Stimulated activated CD4-positive, alpha-beta T cell treated with anti-CD3 and anti-CD28 coated beads, Interleukin-2, amount 100 ng/mL, for 48 hours (primary cell): ENCODE measurements around the gene MEGF6.

Experiments
- DNase-seq, 2 donors: peaks; one replicate each; pipeline ENCODE4 v3.0.0-alpha.2; 2020

MEGF6 gene

DNA sequence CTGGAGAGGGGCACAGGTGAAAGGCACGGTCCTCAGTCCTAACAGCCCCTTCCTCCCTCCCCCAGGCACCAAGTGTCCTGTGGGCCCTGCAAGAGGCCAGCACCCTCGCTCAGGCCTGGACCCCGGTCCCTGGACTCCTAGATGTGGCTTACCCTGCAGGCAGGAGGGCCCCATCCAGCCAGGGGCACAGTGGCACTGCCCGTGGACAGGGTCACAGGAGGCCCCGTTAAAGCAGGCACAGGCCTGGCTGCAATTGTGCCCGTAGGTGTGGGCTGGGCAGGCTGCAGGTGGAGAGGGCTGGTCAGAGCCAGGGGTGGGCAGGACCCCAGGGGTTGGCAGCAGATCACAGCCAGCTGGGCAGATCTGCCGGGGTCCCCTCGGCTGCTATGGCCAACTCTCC, 112.3 kb downstream of the MEGF6 start:
- DNase-seq = no peak

DNA sequence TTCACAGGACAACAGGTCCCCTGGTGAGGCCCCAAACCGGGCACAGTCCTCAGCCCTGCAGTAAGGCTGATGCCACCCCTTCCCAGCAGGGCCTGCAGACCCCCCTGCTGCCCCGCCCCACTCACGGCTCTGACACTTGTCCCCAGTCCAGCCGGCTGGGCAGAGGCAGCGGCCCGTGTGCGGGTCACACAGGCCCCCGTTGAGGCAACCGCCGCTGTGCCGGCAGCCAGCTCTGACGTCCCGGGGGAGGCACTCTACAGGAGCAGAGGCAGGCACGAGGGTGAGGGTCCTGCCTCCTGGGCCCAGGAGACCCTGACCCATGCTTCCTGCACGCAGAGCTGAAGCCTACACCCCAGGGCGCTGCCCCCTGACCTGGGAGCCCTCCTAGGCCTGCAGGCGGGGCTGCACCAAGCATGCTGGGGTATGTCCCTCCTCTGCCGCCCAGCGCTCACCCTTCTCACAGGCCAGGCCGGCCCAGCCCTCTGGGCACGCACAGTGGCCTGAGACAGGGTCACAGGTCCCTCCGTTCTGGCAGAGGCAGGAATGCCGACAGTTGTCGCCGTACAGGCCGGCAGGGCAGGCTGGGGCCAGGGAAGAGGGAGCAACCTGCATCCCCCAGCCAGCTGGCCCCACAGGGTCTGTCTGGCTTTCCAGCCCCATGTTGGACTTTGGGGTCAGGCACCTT, 112.9 kb downstream of the MEGF6 start:
- DNase-seq = no peak

DNA sequence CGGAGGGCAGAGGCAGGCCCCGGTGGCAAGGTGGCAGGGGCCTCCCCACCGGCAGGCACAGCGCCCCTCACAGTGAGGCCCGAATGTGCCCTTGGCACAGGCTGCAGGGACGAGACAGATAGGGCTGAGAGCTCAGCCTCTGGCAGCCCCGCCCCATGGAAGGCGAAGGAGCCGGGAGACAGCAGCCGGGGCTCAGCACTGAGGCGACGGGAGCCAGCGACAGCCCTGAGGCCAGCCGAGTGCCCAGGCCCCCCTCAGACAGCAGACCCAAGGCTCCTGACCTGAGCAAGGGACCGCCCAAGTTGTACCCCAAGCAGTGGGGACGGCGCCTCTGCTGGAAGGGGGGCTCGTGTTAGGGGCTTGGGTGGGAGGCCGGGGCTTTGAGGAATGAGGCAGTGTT, 113.8 kb downstream of the MEGF6 start:
- no peak for DNase-seq

DNA sequence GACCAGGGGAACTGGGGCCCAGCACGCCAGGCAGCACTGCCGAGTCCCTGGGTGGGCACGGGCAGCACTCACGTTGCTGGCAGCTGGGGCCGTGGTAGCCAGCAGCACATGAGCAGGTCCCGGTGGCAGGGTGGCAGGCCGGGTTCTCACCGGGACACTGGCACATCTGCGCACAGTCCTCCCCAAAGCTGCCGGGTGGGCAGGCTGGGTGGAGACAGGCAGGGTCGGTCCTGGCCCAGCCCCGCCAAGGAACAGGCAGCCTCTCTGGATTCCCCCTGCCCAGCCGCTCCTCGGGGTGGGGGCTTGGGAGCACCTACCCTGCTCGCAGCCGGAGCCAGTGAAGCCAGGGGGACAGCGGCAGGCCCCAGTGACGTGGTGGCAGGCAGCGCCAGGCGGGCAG, 114.4 kb downstream of the MEGF6 start:
- no peak for DNase-seq

DNA sequence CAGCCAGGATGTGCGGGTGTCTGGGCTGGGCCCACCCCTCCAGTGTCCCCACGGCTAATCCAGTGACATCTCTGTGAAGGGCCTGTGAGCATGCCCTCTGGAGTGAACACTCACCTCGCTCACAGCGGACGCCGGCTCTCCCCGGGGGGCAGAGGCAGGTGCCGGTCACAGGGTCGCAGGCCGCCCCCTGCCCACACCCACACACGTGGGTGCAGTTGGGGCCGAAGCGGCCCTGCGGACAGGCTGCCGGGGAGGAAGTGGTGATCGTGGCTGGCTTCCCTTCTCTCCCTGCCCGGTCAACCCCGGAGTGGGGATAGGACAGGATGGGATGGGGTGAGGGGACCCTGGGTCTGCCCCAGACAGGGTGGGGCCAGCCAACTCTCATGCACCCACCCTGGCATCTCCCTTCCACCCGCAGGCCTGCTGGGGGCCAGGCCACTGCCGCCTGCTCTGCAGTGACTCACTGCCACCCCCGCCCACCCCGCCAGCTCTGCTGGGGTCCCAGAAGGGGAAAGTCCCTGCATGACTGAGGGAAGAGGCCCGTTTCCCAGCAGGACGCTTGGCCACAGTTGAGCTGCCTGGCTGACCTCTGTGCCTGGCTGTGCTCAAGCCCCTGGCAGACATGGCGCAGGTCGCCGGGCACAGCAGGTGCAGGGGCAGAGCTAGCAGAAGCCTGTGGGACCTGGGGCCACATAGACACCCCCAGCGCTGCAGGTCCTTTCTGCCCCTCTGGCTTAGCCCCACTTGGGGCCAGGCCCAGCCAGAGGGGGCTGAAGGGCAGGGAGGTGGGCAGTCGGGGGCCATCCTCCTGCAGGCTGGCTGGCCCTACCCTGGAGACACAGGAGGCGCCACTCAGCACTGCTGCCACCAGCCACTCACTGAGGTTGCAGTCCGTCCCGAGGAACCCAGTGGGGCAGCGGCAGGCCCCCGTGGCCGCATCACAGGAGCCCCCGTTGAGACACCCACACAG, 115.2 kb downstream of the MEGF6 start:
- no peak for DNase-seq

DNA sequence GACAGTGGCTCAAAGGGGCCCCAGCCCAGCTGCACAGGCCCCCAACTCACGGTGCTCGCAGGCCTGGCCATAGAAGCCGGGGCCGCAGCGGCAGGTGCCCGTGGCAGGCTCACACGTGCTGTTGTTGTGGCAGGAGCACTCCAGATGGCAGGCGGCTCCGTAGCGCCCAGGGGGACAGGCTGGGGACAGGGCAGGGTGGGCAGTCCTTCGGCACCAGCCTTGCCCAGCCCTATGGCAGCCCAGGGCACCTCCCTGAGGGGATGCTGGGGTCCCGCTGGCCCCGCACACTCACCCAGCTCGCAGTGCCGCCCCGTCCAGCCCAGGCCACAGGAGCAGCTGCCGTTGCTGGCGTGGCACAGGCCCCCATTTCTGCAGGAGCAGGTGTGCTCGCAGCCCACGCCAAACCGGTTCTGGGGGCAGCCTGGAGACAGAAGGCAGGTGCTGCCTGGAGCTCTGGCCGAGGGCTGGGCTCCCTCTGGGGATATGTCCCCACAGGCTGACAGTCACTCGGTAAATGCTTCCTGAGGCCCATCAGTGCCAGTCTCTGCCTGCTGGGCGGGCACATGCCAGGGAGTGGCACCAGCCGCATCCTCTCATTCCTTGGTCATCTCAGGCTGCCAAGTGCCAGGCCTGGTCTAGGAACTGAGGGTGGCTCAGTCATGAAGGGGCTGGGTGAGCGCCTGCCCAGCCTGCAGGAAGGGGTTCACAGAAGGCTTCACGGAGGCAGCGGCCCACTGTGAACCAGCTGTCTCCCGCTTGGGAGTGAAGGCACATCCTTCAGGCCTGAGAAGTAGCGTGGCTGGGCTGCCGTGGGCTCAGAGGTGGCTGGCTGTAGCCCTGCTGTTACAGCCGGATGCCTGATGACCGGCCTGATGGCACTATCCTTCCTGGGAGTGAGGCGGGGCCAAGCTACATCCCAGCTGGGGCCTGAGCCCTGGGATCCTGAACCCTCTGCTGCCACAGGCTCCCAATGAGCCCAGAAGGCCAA, 116.7 kb downstream of the MEGF6 start:
- no peak for DNase-seq

DNA sequence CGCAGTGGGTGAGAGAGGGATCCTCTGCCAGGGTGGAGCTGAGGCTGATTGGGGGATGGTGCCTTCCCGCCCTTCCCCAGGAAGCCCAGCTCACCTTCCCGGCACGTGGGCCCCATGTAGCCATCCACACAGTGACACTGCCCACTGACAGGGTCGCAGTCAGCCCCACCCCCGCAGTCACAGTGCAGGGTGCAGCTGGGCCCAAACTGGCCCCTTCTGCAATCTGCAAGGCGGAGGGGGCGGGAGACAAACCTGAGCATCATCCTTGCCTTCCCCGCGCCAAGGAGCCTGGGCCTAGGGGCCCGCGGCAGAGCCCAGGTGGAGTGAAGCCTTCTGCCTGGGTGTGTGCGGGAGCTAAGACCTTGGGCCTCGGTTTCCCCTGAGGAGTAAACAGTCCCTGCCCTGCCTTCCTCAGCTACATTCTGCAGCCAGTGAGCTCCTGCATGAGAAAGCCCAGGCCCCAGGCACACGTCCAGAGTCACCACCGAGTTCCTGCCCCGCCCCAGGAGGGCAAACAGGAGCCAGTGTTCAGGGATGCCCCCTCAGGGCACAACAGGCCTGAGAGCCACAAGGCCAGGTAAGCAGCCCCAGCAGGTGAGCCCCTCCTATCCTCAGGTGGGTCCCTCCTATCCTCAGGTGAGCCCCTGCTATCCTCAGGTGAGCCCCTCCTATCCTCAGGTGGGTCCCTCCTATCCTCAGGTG, 118.6 kb downstream of the MEGF6 start:
- no peak for DNase-seq

DNA sequence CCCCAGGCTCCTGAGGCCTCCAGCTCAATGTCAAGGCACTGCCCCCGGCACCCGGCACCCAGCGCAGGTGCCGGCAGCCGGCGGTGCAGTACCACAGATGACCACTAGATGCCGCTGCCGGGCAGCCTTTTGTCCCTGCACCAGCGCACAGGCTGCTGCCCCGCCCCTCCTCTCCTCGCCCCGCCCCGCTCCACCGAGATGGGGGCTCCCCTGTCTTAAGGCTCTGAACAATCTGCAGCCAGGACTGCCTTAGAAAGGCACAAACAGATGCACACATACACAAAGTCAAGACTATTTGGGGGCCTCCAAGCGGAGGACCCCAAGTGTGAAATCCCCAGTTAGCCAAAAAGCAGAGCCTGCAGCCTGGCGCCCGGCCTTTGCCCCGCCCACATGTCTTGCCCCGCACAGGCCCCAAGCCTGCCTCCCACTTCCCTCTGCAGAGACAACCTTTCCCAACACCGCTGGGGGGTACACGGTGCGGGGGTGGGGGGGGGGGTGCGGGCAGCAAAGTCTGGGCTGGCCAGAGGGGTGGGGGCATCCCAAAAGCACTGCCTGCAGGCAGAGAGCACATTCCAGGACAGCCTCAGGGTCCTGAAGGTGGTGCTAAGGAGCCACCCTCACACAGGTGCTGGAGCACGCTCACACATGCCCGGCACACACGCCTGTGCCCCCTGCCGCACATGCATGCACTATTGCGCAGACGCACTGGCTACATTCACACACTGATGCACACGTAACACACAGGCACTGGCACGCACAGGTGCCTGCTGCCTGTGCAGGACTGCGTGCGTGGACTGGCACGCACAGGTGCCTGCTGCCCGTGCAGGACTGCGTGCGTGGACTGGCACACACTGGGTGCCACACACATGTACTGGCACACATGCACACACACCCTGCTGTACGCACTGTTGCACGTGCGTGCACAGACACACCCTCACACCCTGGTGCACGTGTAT, 119.7 kb downstream of the MEGF6 start:
- peak; percentile 87 to 90 for DNase-seq

DNA sequence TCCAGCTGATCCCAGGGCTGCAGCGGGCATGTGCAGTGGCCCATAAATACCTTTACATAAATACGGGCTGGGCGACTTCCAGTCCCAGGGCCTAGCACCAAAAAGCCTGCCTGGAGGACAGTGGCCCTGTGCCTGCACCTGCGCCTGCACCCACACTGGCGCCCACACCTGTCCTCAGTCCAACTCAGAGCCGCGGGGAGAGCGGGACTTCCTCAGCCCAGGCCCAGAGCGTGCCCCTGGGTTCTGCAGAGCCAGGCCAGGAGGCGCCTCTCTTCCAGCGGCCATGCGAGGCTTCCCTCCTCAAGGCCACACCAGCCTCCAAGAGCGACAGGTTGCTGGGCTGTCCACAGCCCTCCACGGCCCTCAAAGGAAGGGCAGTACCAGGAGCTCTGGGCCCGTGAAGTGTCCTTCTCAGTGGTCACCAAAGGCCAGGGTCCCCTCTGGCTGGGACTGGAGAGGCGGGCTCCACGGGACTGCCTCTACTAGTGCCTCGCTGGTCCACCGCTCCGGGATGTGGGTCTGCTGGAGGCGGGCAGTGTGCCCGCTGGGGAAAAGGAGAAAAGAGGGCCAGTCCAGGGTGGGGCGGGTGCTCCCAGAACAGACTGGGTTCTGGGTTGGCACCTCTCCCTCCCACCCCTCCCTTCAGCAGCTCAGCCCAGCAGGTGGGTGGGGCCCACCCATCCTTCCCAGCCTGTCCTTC, 121.1 kb downstream of the MEGF6 start:
- no peak for DNase-seq

DNA sequence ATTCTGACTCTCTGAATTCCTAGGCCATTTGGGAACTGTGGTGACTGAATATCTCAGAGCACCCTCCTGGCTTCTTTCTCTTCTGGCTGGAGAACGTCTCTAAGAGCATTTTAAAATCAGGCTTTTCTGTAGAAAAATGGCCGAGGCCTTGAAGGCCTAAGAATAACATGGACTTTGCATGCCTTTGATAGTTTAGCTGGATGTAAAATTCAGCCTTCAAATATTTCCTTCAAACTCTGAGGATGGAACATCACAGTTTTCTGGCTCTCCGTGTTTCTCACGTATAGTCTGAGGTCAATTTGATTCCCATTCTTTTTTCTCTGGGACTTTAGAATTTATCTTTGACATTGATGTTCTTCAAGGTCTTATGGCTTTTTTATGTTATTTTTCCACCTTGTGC, 122.9 kb downstream of the MEGF6 start:
- DNase-seq = no peak

DNA sequence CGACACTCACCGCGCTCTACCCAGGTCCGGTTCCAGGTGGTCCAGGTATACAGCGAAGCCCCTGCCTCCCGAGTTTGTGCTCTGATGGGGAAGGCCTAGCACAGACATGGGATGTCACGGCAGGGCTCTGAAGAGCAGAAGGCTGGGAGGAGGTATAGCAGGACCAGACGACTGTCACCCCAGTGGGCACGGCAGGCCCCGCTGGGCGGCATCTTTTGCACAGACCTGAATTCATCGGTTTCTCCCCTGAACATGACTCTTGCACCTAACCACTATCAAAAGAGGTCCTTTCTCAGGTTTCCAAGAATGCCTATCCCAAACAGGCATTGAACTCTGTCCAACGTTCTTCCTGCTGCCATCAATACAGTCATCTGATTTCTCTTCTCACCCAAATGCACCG, 126.3 kb downstream of the MEGF6 start:
- no peak for DNase-seq

DNA sequence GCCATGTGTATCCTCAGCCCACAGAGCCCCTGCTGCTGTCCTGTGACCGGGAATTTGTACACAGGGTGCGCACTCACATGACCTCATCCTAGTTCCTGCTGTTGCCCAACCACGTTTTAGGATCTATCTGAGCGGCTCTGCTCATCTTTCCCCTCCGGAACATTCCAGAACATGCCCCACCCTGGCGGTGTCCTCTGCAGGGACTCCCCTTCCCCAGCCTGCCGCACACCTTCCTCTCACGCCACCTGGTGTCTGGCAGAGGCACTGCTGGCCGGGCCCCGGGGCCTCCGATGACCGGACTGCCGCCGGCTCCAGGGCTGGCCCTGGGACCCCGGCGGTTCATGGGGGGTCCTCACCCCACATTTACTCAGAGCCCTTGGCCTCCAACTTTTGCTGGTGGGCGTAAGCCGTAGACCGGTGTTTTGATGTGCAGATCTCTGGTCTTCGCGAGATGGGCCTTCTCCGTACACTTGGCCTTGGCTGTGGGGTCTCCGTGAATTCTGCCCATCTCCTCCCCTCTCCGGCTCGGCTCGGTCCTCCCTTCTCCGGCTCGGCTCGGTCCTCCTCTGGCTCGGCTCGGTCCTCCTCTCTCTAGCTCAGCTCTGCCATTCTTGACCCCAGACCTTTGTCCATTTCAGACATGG, 127.4 kb downstream of the MEGF6 start:
- peak; percentile 30 to 54 for DNase-seq

DNA sequence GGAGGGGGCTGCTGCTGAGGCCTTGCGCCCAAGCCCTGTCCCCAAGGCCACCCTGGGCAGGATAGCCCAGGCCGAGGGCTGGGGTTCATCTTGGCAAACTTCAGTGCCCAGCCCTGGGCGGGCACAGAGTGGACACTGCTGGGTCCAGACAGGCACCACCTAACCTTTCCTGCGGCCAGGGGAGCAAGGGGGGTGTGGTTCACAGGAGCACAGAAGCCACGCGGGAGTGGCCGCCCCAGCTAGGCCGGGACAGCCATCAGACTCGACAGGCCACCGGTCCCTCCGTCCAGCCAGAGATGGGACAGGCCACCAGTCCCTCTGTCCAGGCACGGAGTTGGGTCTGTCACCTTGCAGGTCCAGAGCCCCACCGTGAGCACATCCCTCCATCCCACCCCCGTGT, 127.9 kb downstream of the MEGF6 start:
- DNase-seq = no peak

DNA sequence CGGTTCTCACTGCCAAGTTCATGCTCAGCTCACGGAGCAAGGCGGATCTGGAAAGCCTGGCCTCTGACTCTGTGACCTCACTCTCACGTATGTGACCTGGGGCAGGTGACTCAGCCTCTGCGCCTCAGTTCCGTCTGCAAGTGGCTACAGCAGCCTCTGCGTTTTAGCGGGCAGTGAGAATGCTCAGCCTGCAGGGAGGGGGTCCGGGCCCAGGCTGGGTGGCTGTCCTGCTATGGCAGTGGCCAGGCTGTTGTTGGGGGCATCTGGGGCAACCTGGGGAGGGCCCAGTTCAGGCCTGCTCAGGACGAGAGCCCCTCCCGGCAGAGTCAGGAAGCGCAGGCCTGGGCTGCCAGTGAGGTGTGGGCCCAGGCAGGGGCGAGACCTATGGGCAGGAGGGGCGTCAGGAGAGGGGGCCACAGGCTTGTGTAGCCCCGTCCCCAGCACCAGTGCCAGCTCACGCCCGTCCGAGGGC, 128.9 kb downstream of the MEGF6 start:
- no peak for DNase-seq

DNA sequence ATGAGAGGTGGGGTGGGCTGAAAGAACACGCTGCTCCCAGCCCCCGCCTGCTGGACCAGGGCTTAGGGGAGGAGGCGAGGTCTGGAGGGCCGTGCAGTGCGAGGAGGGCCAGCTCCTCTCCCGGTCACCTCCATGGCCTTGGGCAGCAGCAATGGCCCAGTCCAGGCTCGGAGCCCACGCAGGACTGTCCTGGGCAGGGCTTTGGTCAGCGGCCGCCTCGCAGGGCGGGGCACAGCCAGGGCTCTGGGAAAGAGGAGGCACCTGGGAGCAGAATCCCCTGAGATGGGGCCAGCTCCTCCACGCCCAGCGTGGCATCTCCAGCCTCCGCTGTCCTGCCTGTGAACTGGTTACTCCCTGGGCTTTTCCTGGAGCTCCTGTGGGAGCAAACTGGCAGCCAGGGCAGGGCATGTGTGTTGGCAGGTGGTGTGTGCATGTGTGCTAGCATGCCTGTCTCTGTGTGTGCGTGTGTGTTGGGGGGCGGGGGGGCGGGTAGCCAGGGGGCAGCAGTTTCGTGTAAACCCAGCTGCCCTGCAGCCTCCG, 129.4 kb downstream of the MEGF6 start:
- no peak for DNase-seq

DNA sequence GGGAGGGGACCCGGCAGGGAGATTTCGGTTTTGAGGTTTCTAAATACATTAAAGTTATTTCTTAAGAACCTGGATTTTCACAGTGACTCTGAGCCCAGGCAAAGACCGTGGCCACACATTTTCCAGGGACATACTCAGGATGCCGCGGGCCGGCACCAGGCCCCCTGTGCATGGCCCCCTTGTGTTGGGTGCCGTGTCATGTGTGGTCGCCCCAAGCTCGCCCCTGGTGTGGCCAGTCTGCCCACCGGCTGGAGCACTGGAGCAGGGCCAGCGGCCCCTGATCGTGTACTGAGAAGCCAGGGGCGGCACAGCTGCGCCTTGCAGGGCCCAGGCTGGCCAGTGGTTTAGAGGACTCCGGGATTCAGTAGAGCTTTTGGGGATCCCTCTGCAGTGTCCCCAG, 130.3 kb downstream of the MEGF6 start:
- DNase-seq = no peak

DNA sequence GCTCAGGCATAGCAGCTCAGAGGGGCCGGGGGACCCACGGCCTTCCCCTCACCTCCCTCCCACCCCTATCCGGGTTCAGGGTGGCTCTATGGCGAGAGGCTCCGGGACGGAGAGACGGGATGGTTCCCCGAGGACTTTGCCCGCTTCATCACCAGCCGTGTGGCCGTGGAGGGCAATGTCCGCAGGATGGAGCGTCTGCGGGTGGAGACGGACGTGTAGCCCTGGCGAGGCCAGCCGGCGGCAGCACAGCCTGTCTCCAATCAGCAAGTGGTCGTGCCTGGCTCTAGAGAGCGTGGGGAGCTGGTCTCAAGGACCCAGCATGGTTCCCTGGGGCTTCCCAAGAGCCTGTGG, 131.0 kb downstream of the MEGF6 start:
- DNase-seq = no peak

DNA sequence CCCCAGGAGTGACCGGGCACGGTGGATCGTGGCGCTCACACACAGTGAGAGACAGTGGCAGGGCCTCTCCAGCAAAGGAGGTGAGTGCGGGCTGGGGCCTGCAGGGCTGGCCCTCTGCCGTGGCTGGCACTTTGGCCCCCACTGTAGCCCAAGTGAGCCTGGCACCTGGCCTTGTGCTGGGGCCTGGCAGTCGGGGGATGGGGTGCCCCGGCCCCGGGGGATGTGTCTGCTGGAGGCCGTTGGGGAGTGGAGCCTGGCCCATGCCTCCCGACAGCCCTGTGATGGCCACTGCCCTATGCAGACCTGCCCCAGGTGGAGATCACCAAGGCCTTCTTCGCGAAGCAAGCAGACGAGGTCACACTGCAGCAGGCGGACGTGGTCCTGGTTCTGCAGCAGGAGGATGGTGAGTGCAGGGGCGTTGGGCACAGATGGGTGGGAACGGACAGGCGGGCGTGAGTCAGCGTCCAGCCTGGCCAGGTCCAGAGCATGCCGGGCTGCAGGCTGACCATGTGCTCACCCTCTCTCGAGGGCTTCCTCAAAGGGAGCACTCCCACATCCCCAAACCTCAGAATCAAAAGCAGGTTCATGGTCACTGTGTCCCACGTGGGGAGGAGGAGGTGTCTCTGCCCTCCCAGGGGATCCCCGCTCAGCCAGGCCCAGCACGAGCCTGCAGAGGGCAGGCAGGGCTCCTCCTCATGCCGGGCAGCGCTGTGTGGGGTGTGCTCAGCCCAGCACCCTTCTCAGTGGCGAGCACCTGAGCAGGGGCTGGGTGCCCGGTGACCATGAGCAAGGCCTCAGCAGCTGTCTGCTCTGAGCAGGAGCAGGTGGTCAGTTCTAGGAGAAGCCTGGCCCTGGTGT, 131.6 kb downstream of the MEGF6 start:
- no peak for DNase-seq

DNA sequence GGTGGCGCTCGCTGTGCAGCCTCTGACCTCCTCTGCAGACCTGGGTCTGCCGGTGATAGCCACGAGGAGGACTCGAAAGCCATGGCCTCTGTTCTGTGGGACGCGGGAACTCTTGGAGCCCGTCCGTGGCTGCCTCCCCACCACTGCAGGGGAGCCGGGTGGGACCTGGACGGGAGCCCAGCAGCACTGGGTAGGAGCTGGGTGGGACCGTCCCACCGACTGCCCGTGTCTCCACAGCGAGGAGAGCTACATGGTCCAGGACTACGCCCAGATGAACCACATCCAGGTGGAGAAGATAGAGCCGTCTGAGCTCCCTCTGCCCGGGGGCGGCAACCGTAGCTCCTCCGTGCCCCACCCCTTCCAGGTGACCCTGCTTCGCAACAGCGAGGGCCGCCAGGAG, 133.1 kb downstream of the MEGF6 start:
- no peak for DNase-seq
